ENCODE data around the gene TMEM165.

Gene TMEM165

DNA sequence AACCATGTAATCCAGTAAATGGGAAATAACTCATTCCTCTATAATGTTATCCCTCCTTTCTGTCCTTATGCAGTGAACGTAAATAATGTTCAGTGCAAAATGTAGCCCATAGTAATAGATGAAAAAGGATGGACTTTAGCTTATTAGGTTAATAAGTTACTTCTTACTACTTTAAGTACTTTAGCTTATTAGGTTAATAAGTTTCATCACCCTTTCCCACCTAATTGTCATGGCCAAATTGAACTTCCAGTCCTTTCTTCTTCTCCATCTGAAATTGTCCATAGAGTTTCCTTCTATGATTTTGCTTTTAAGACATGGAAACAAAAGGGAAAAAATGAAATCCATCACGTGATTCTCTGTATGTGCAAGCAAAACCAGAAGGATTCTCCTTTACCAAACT lies 15.2 kb upstream of the TMEM165 start:
- no peak for TF ChIP-seq CTCF (IDR thresholded peaks at IDR 0.05; ENCODE audit: insufficient read depth, low read depth, low read length, missing control alignments)
- no peak overlapping the region for H3K4me3 ChIP-seq (ENCODE audit: low read depth, low read length)
- DNase-seq (ENCODE audit: low read depth): no peak

GRCh38 chr4:55381502-55381901 lies 14.3 kb upstream of the TMEM165 start:
- no peak for DNase-seq (ENCODE audit: low read depth)
- no peak for TF ChIP-seq CTCF (IDR thresholded peaks at IDR 0.05; ENCODE audit: insufficient read depth, low read depth, low read length, missing control alignments)
- H3K4me3 ChIP-seq (ENCODE audit: low read depth, low read length): no peak overlapping the region

DNA sequence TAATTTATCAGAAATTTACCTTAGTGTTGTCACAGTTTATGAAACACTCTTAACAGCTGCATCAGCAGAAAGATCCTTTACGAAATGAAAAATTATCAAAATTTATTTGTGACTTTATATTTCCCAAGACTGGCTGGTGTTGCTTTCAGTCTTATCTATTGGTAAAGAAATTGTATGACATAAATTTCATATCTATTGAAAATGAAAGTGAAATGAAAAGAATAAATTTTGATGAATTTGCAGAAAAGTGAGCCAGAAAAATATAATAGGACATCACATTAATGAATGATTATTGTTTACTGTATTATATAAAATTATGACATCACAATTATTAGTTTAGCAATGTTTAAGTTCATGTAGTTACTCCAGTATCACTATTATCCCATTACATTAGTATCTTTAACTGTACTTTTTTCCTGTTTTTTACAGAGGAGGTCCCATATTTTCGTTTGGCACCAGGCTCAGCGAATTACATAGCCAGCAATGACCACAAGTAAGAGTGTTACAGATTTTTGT lies 13.2 kb upstream of the TMEM165 start:
- no peak overlapping the region for H3K4me3 ChIP-seq (ENCODE audit: low read depth, low read length)
- DNase-seq (ENCODE audit: low read depth): no peak
- TF ChIP-seq CTCF (IDR thresholded peaks at IDR 0.05; ENCODE audit: insufficient read depth, low read depth, low read length, missing control alignments): no peak

DNA sequence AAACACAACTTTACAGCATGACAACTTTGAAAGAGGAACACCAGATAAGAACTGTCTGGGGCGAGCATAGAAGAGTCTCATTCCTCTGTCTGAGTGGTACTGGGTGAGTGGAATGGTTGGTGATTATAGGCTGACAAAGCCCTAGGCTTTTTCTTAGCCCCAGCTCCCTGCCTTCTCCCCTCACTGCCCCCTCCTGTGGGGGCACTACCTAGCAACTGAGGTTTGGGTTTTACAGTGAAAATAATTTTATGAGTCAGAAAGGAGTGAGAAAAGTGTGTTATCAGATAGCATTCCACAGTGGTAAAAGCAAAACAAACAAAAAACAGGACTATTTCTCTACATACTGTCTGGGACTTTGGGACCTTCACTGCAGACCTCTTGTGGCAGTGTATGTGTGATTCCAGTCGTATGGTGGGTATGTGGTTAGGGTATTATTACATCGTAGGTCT lies 10.5 kb upstream of the TMEM165 start:
- no peak for DNase-seq (ENCODE audit: low read depth)
- no peak for TF ChIP-seq CTCF (IDR thresholded peaks at IDR 0.05; ENCODE audit: insufficient read depth, low read depth, low read length, missing control alignments)
- no peak overlapping the region for H3K4me3 ChIP-seq (ENCODE audit: low read depth, low read length)

DNA sequence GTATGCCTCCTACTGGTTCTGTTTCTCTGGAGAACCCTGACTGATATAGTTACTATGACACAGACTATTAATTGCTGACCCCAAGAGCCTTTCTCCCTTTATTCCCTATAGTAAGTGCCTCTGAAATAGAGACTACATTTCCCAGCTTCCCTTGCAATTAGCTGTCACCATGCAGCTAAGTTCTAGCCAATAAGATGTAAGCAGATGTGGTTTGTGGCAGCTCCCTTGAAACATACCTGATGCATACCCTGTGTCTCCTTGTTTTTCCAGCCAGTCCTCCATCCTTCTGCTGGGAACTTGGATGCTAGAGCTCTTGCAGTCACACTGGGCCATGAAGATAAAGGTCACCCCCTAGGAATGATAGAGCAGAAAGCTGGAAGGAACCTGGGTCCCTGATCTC lies 9.7 kb upstream of the TMEM165 start:
- DNase-seq (ENCODE audit: low read depth): peak; percentile 21
- no peak for TF ChIP-seq CTCF (IDR thresholded peaks at IDR 0.05; ENCODE audit: insufficient read depth, low read depth, low read length, missing control alignments)
- no peak overlapping the region for H3K4me3 ChIP-seq (ENCODE audit: low read depth, low read length)

DNA sequence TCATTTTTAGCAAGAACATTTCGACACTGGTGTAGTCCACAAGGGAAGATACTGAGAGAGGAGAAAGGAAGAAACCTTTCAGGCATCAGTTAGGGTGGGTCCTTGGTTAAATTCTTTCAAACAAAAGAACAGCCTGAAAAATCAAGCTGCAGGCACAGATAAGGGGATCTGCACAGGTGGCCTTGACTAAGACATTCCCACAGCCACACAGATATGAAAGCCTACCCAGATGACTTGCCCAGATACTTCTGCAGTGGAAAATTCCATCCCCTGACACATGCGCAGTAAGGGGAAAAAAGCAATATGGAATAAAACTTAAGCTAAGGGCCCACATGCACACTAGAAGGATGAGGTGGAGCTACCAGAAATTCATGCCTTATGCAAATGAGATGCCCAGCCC lies 8.9 kb upstream of the TMEM165 start:
- no peak overlapping the region for H3K4me3 ChIP-seq (ENCODE audit: low read depth, low read length)
- no peak for DNase-seq (ENCODE audit: low read depth)
- TF ChIP-seq CTCF (IDR thresholded peaks at IDR 0.05; ENCODE audit: insufficient read depth, low read depth, low read length, missing control alignments): no peak

Measured in GM12865 (cell line).